T follicular helper cell (primary cell): Measurements from ENCODE around the gene MAD2L1.
"Not testable (repeated sequence)": the region's sequence is repeated elsewhere in the genome, so short reads cannot be mapped to it uniquely, and the experiment has no call there.

Experiments used
- DNase-seq: peaks from one replicate; pipeline ENCODE4 v3.0.0-alpha.2; 2020; ENCODE audit warnings: low read depth
- total RNA-seq, 2 experiments: gene quantifications; one replicate each; lab custom pipeline; 2026; lab: John Stamatoyannopoulos, UW

Gene MAD2L1
- 13.2 to 13.3 reads per million in 2 experiments for total RNA-seq

GRCh38 chr4:120066517-120067340, at the start of gene MAD2L1:
Gene MAD2L1 (minus strand): TSS chr4:120066848. CDS start chr4:120066734, 114 bp downstream.
- peak; percentile 98 for DNase-seq

DNA sequence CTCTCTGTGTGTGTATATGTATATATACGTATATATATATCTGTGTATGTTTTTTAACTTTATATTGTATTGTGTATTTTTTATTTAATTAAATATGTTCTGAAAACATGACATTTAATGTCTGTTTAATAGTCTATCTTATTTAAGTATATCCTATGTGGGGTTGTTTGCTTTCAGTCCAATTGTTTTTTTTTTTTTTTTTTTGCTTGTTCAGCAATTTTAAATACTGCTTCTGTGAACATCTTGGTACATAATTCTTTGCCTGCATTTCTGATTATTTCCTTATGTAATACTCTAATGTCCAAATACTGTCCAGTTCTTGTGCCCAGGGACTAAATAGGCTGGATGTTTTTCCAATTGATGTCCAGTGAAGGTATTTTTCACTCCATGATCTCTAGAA, 45.1 kb upstream of the MAD2L1 start:
- DNase-seq, result no peak

GRCh38 chr4:120109406-120109805, 42.8 kb upstream of the MAD2L1 start:
- DNase-seq, result no peak

DNA sequence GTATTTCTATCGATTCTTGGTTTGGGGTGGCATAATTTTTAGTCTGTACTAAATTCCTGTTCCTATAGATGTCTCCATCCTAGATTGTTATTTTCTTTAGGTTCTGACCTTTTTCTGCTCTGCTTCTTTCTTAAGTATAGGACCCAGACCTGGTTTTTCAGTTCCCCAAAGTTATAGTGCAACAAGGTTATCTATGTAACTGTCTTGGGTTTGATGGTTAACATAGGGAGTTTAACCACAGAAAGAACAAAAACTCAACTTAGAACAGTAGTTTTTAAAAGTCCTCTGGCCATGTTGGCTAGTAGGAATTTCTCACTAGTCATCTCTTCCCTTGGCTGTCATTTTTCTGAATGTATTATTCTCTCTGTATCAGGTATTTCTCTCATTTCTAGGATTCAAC, 38.8 kb upstream of the MAD2L1 start:
- no peak for DNase-seq

- no peak for DNase-seq
Measured at GRCh38 chr4:120096508-120097297, 30.1 kb upstream of the MAD2L1 start.

- no peak for DNase-seq
Measured at GRCh38 chr4:120088507-120088906, 21.9 kb upstream of the MAD2L1 start.

GRCh38 chr4:120088066-120088465, 21.4 kb upstream of the MAD2L1 start:
- DNase-seq, result not testable (repeated sequence)

DNA sequence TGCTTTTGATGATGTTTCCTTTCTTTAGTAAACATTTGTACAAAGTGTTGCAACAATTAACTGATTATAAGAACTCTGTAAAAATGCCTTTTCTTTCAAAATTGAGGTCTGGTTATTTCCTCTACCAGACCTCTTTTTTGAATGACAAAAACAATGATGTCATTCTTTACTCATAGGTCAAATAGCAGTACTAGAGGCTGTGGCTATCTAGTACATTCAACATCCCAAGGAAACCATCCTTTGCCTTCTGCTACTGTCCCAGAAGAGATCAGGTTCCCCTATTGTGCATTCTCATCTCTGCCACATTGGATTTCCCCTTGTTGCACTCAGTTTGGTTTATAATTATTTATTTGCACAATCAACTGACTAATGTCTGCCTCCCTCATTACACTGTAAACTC, 19.1 kb upstream of the MAD2L1 start:
- no peak for DNase-seq

DNA sequence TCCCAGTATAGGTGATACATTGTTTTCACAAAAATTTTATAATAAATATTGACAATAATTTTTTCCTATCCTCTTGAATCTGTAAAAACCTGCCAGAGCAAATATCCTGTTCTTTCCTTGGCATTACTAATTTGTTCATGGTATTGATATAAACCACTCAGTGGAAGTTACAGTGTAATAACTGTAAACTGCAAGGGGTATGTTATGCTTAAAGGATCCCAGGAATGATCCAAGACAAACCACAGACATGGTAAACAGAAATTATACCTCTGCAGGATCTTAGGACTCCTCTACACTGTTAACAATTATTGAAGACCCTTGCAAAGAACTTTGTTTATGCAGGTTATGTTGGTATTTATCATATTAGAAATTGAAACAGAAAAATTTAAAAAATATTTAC, 17.7 kb upstream of the MAD2L1 start:
- no peak for DNase-seq

DNA sequence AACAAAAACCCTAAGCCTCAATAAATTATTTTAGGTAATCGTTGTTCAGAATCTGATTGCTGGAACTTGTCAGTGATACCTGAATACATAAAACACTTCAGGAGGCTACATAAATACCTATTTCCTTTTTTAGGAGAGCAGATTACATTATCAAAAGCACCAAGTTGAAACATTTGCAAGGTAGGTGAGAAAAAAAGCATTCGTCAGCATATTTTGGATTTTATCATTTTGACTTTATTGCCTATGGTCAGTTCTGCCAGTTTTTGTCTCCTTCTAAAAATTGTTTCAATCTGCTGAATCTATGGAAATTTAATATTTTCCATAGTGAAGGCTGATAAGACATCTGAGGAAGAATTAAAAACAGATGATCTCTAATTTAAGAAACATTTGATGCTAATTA, 16.5 kb upstream of the MAD2L1 start:
- no peak for DNase-seq

- no peak for DNase-seq
Measured at GRCh38 chr4:120082251-120082650, 15.6 kb upstream of the MAD2L1 start.

DNA sequence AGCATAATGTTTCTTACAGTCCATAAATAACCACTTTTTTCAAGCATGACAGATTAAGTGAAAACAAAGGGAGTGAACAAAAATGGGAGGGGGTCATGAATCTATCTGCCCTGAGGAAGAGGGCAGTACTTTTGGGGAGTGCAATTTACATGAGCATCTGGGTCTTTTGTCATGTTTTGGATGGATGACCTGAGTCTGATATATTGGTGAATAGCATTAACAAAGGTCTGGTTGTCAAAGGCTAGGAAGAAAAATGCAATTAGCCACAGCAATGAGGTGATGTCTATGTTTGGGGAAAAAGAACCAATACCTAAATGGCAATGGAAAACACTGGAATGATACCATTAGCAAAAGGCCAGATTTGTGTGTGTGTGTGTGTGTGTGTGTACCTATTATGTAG, 15.1 kb upstream of the MAD2L1 start:
- no peak for DNase-seq

- DNase-seq, result no peak
Measured at GRCh38 chr4:120080533-120080932, 13.9 kb upstream of the MAD2L1 start.

GRCh38 chr4:120079839-120080520, 13.3 kb upstream of the MAD2L1 start:
- DNase-seq, result no peak

GRCh38 chr4:120078216-120078615, 11.6 kb upstream of the MAD2L1 start:
- no peak for DNase-seq

DNA sequence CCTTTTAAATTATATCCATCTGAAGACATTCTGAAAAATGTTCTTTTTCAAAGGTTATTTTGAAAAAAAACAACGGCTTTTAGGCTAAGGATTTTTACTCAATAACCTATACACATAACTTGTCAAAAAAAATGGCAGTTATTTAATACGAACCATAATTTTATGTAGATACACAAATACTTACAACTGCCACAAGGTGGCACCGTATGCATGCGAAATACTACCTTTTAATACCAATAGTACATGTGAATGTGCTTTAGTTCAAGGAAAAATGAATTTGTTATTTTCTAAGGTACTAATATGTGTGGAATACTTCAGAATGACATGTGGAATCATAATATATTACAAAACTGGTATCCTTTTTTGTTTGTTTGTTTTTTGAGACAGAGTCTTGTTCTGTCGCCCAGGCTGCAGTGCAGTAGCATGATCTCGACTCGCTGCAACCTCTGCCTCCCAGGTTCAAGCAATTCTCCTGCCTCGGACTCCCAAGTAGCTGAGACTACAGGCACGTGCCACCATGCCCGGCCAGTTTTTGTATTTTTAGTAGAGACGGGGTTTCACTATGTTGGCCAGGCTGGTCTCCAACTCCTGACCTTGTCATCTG, 4.6 kb upstream of the MAD2L1 start:
- DNase-seq, result peak; percentile 50

DNA sequence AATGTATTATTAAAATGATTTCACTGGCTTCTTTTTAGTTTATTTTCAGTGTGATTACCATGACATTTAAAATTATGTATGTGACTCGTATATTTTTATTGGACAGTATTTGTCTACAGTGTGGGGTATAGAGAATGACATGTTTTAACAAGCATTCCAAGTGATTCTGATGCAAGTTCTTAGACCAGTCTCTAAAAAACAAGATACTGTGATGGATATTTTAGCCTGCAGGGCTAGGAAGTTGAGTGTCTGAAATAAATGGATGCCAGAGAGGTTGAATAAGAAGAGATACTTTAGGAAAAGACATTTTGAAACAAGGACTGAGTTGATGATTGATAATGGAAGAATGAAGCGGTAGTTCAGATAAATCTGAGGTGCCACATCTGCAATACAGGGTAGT, 3.5 kb upstream of the MAD2L1 start:
- no peak for DNase-seq

GRCh38 chr4:120065974-120066516, 603 bp downstream of the MAD2L1 start:
- DNase-seq, result peak; percentile 20

GRCh38 chr4:120064887-120065286, 1.8 kb downstream of the MAD2L1 start:
- DNase-seq, result no peak

DNA sequence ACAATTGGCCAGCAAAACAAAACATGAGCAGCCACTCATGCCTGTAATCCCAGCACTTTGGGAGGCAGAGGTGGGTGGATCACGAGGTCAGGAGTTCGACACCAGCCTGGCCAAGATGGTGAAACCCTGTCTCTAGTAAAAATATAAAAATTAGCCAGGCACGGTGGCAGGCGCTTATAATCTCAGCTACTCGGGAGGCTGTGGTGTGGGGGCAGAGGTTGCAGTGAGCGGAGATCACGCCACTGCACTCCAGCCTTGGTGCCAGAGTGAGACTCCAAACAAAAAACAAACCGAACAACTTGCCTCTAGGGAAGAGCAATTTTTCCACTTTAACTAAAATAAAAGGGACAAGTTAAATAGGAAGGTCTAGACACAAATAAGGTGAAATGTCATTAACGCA, 2.9 kb downstream of the MAD2L1 start:
- DNase-seq, result not testable (repeated sequence)

GRCh38 chr4:120062663-120063195, 3.9 kb downstream of the MAD2L1 start:
- no peak for DNase-seq

- DNase-seq, result no peak
Measured at GRCh38 chr4:120059036-120059435, 7.6 kb downstream of the MAD2L1 start.
